Fibroblast of peridontal ligament (primary cell): Measurements from ENCODE around the gene ZNF460.

Source experiments
- DNase-seq: peaks from one replicate; pipeline ENCODE4 v3.0.0-alpha.2; 2010; ENCODE audit errors: extremely low read depth

ZNF460 gene

GRCh38 chr19:57342582-57342981, 62.3 kb downstream of the ZNF460 start:
- DNase-seq: no peak
